WI38 (cell line): ENCODE data around the gene LAMA3.

Experiments
- H3K4me3 ChIP-seq: 2 replicates; pipeline ENCODE4 v1.5.1; 2011; ENCODE audit warnings: low read depth, mild to moderate bottlenecking, control low read depth, low read length
- TF ChIP-seq, protein P1 (sequence below): IDR thresholded peaks from 2 replicates; pipeline ENCODE4 v1.5.1; 2012; ENCODE audit warnings: low read depth, mild to moderate bottlenecking, control low read depth, low read length

The LAMA3 gene

DNA sequence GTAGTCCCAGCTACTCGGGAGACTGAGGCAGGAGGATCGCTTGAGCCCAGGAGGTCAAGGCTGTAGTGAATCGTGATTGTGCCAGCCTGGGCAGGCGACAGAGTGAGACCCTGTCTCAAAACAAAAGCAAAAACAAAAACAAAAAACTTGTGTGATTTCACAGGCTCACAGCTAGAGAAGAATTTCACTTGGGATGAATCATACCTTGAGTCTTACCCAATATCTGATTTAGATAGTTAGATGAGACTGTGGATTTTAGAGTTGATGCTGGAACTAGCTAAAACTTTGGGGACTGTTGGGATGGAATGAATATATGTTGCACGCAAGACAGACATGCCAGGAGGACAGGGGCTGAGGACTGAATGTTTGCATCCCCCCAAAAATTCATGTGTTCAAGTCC, 31.0 kb upstream of the LAMA3 start:
- no peak overlapping the region for H3K4me3 ChIP-seq
- TF ChIP-seq, protein P1, sequence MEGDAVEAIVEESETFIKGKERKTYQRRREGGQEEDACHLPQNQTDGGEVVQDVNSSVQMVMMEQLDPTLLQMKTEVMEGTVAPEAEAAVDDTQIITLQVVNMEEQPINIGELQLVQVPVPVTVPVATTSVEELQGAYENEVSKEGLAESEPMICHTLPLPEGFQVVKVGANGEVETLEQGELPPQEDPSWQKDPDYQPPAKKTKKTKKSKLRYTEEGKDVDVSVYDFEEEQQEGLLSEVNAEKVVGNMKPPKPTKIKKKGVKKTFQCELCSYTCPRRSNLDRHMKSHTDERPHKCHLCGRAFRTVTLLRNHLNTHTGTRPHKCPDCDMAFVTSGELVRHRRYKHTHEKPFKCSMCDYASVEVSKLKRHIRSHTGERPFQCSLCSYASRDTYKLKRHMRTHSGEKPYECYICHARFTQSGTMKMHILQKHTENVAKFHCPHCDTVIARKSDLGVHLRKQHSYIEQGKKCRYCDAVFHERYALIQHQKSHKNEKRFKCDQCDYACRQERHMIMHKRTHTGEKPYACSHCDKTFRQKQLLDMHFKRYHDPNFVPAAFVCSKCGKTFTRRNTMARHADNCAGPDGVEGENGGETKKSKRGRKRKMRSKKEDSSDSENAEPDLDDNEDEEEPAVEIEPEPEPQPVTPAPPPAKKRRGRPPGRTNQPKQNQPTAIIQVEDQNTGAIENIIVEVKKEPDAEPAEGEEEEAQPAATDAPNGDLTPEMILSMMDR: no peak

GRCh38 chr18:23661735-23662308, 27.4 kb upstream of the LAMA3 start:
- TF ChIP-seq, protein P1: no peak
- peak overlapping the region; percentile 45 for H3K4me3 ChIP-seq

- TF ChIP-seq, protein P1: no peak
- peak within 1 kb of the TSS; percentile 47 for H3K4me3 ChIP-seq
Measured at GRCh38 chr18:23662309-23663263, 26.7 kb upstream of the LAMA3 start, which contains the start of gene ANKRD29. Gene ANKRD29, minus strand, starts transcription at chr18:23662911. Its CDS starts 181 bp downstream, at chr18:23662730.

DNA sequence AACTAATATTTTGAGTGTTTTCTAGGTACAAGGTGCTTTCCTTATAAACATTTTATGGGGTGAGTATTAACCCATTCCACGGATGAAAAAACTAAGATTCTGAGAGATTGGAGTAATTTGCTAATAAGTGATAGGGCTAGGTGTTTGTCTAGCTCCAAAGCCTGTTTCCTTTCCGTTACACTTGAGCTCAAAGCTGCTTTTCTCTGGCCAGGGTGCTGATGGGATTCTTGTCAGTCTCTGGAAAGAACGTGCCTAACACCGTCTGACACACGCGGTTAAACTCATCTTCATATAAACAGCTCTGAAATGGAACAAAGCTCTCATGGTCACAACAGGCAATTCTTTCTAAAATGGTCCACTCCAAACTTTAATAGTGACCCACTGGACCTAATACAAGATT, 24.6 kb upstream of the LAMA3 start:
- TF ChIP-seq, protein P1: no peak
- H3K4me3 ChIP-seq: no peak overlapping the region

GRCh38 chr18:23667114-23667513, 22.1 kb upstream of the LAMA3 start:
- H3K4me3 ChIP-seq: no peak overlapping the region
- TF ChIP-seq, protein P1: no peak

GRCh38 chr18:23668731-23669130, 20.5 kb upstream of the LAMA3 start:
- TF ChIP-seq, protein P1: no peak
- no peak overlapping the region for H3K4me3 ChIP-seq
